GM23338 (cell line): ENCODE measurements around the gene HAGH. TPM values are rescaled to one million over a fixed set of nuclear protein-coding genes. Genes with fewer than 3 reads are reported as not detected.

Source experiments
- ATAC-seq: fragments of 200-7000 bp; cut with Tn5 transposase; 3 replicates; pipeline ENCODE4 v1.9.1; 2020
- DNase-seq: peaks from one replicate; pipeline ENCODE4 v3.0.0-alpha.2; 2015; ENCODE audit warnings: low spot score
- H2AFZ ChIP-seq: fragments of 200-600 bp; sonication (generic); 2 replicates; pipeline ENCODE4 v1.8.0; 2016; ENCODE audit warnings: antibody characterized with exemption, mild to moderate bottlenecking, moderate library complexity
- H3F3A ChIP-seq: fragments of 200-600 bp; sonication (generic); replicated peaks from 2 replicates; pipeline ENCODE4 v1.8.0; 2017; ENCODE audit warnings: antibody characterized with exemption, mixed run types, low read depth
- H3K27ac ChIP-seq: fragments of 200-600 bp; sonication (generic); 2 replicates; pipeline ENCODE4 v1.6.1; 2016; ENCODE audit warnings: low read depth
- H3K27me3 ChIP-seq: fragments of 200-600 bp; sonication (generic); 2 replicates; pipeline ENCODE4 v1.8.0; 2016; ENCODE audit warnings: mild to moderate bottlenecking, mixed run types, moderate library complexity; ENCODE audit not compliant: insufficient read depth
- H3K36me3 ChIP-seq: fragments of 200-600 bp; sonication (generic); 2 replicates; pipeline ENCODE4 v1.8.0; 2016; ENCODE audit warnings: mild to moderate bottlenecking; ENCODE audit not compliant: insufficient read depth
- H3K4me1 ChIP-seq: fragments of 200-600 bp; sonication (generic); 2 replicates; pipeline ENCODE4 v1.8.0; 2016; ENCODE audit warnings: mild to moderate bottlenecking, moderate library complexity; ENCODE audit not compliant: insufficient read depth
- H3K4me2 ChIP-seq: fragments of 200-600 bp; sonication (generic); 2 replicates; pipeline ENCODE4 v1.7.1; 2017; ENCODE audit warnings: mixed run types
- H3K4me3 ChIP-seq: fragments of 200-600 bp; sonication (generic); 2 replicates; pipeline ENCODE4 v1.6.1; 2016; ENCODE audit warnings: mixed run types
- H3K79me2 ChIP-seq: fragments of 200-600 bp; sonication (generic); replicated peaks from 2 replicates; pipeline ENCODE4 v1.8.0; 2017; ENCODE audit warnings: mild to moderate bottlenecking; ENCODE audit not compliant: insufficient read depth
- H3K9me2 ChIP-seq: fragments of 200-600 bp; sonication (generic); 2 replicates; pipeline ENCODE4 v1.8.0; 2017; ENCODE audit not compliant: insufficient read depth
- H4K20me1 ChIP-seq: fragments of 200-600 bp; sonication (generic); replicated peaks from 2 replicates; pipeline ENCODE4 v1.8.0; 2017; ENCODE audit warnings: mild to moderate bottlenecking; ENCODE audit not compliant: insufficient read depth
- H3K27ac Mint-ChIP-seq: 2 replicates; pipeline ENCODE4 v1.8.0; 2020; ENCODE audit warnings: inconsistent platforms, mild to moderate bottlenecking, moderate library complexity, mixed read lengths
- H3K27me3 Mint-ChIP-seq: 3 replicates; pipeline ENCODE4 v1.8.0; 2022; ENCODE audit warnings: low read depth, mild to moderate bottlenecking, moderate library complexity, mixed read lengths, inconsistent platforms; ENCODE audit not compliant: insufficient read depth, poor library complexity
- H3K36me3 Mint-ChIP-seq: 3 replicates; pipeline ENCODE4 v1.8.0; 2021; ENCODE audit warnings: low read depth, mild to moderate bottlenecking, inconsistent platforms, moderate library complexity, mixed read lengths
- H3K4me1 Mint-ChIP-seq: 3 replicates; pipeline ENCODE4 v1.8.0; 2020; ENCODE audit warnings: mild to moderate bottlenecking, inconsistent platforms, mixed read lengths
- H3K4me3 Mint-ChIP-seq: 3 replicates; pipeline ENCODE4 v1.8.0; 2021; ENCODE audit warnings: moderate library complexity, mild to moderate bottlenecking, inconsistent platforms, mixed read lengths
- H3K9me3 Mint-ChIP-seq: 3 replicates; pipeline ENCODE4 v1.8.0; 2020; ENCODE audit warnings: moderate library complexity, mild to moderate bottlenecking, inconsistent platforms, mixed read lengths
- CREB1 ChIP-seq: fragments of 250-450 bp; sonication (Bioruptor Pico); IDR thresholded peaks from 2 replicates; pipeline ENCODE4 v1.5.0; 2020; ENCODE audit warnings: low read depth, mild to moderate bottlenecking, moderate library complexity
- CTCF ChIP-seq, 2 experiments: fragments of 200-600 bp in 1 of 2; sonication (generic) in 1 of 2; conservative IDR thresholded peaks; 2 replicates each; pipeline versions ENCODE4 v1.5.1 to v1.6.1; 2016 to 2017; ENCODE audit warnings: antibody characterized with exemption in 2 of 2, low read depth in 2 of 2, mild to moderate bottlenecking in 2 of 2, moderate library complexity in 1 of 2
- EZH2 ChIP-seq: fragments of 200-600 bp; sonication (generic); IDR thresholded peaks from one replicate; pipeline ENCODE4 v1.8.0; 2017; ENCODE audit warnings: antibody characterized with exemption, mild to moderate bottlenecking, low read depth; ENCODE audit not compliant: unreplicated experiment
- EZH2phosphoT487 ChIP-seq: fragments of 200-600 bp; sonication (generic); IDR thresholded peaks from one replicate; pipeline ENCODE4 v1.8.1; 2018; ENCODE audit warnings: antibody characterized with exemption; ENCODE audit not compliant: unreplicated experiment
- NANOG ChIP-seq: IDR thresholded peaks from 2 replicates; pipeline ENCODE4 v1.6.1; 2016; ENCODE audit warnings: antibody characterized with exemption, borderline replicate concordance
- POLR2AphosphoS5 ChIP-seq: IDR thresholded peaks from 2 replicates; pipeline ENCODE4 v1.6.1; 2016; ENCODE audit warnings: antibody characterized with exemption, low read depth
- REST ChIP-seq: IDR thresholded peaks from one replicate; pipeline ENCODE4 v1.6.1; 2018; ENCODE audit warnings: antibody characterized with exemption; ENCODE audit not compliant: unreplicated experiment
- STAT1 ChIP-seq: IDR thresholded peaks from one replicate; pipeline ENCODE4 v1.6.1; 2016; ENCODE audit warnings: antibody characterized with exemption; ENCODE audit not compliant: unreplicated experiment
- ZNF114 ChIP-seq: fragments of 250-450 bp; sonication (Bioruptor Pico); IDR thresholded peaks from 2 replicates; pipeline ENCODE4 v1.5.0; 2020; ENCODE audit warnings: mild to moderate bottlenecking, moderate library complexity
- ZNF331 ChIP-seq: fragments of 250-450 bp; sonication (Bioruptor Pico); IDR thresholded peaks from 2 replicates; pipeline ENCODE4 v1.5.0; 2020; ENCODE audit warnings: low read depth, mild to moderate bottlenecking, moderate library complexity
- polyA plus RNA-seq: library from polyadenylated mRNA; unstranded; fragments of >200 nt; fragmentation: Nextera tagmentation; extraction: Ambion mirVana; gene quantifications from 2 replicates; pipeline ENCODE4 v1.2.1, GENCODE V29; 2016
- total RNA-seq: library from RNA; depleted of rRNA; stranded (reverse); fragments of >200 nt; shearing (Covaris generic); gene quantifications from 2 replicates; pipeline ENCODE4 v1.2.3, GENCODE V29; 2014
- TF ChIP-seq, protein P1 (sequence below): IDR thresholded peaks from 2 replicates; pipeline ENCODE4 v1.6.1; 2016; ENCODE audit warnings: antibody characterized with exemption

The HAGH gene
- total and polyA plus RNA-seq, 2 experiments from 2014 or later, result 24.7 to 28.9 TPM

GRCh38 chr16:1828645-1829410 lies 2.2 kb upstream of the HAGH start (continued):
- TF ChIP-seq ZNF114 (CRISPR knock-in tag), result no peak
- no peak for TF ChIP-seq EZH2
- TF ChIP-seq ZNF331 (CRISPR knock-in tag), result no peak
- no peak for TF ChIP-seq EZH2phosphoT487
- TF ChIP-seq POLR2AphosphoS5, result no peak

DNA sequence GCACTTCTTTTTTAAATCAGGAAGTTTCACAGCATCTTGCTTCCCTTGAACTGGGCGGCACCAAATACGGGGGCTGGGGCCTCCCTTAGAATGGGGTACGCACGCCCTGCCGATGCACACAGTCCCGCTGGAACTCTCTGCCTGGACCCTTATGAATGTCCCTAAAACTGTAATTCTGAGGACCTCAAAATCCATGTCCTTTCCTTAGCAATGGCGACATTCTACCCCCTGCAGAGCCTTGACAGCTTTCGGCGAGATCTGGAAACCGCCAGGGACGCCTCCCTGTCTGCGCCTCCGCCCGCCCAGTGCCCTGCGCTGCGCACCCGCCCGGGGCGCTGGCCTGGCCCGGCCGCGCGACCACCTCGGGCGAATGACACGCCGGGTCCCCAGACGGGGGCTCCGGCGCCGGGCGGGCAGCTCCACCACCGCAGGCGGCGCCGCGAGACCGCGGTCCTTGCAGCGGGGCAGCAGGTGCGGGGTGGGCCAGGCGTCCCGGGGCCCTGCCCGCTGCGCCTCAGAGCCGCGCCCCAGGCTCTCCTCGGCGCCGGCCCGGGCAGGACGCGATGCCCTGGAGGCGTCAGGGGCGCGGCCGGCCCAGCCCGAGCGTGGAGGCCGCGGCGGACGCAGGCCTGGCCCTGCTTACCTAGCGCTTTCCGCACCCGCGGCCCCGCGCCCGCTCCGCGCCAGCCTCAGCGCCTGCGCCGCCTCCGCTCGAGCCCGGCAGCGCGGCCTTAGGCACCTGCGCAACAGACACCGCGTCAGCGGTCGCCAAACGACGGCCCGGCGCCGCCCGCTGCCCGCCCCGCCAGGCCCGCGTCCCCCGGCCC lies 548 bp downstream of the HAGH start:
- H2AFZ ChIP-seq, result peak overlapping the region; percentile 14; the same call in 1 of the 2 replicates
- Mint-ChIP-seq H3K9me3 (peaks cover 3% of the 10 kb centered on the region; the same call in 1 of the 3 replicates), H3K4me1 (peaks cover 9% of the 10 kb centered on the region), H3K4me3 (peak overlapping the region; percentile 73), H3K27me3 (peaks cover 19% of the 10 kb centered on the region), H3K36me3 (peaks cover 2% of the 10 kb centered on the region; the same call in 1 of the 3 replicates), H3K27ac (no peak overlapping the region)
- DNase-seq (peak; percentile 76), ATAC-seq (peak; percentile 31)
- H3K79me2 ChIP-seq, result peaks cover 25% of the 10 kb centered on the region
- no peaks in the 10 kb centered on the region; the same call in 1 of the 2 replicates for H4K20me1 ChIP-seq
- peak overlapping the region; percentile 85 for H3K4me2 ChIP-seq
- H3K27ac ChIP-seq, result no peak overlapping the region
- 0 out of 2 replicates have a peak, but pooled peaks cover 6% of the 10 kb centered on the region for H3F3A ChIP-seq
- no peaks in the 10 kb centered on the region for H3K9me2 ChIP-seq
- H3K4me3 ChIP-seq, result peak overlapping the region; percentile 65
- no peaks in the 10 kb centered on the region for H3K27me3 ChIP-seq
- H3K36me3 ChIP-seq, result no peaks in the 10 kb centered on the region
- H3K4me1 ChIP-seq, result peaks cover 17% of the 10 kb centered on the region
- TF ChIP-seq REST (no peak), ZNF331 (CRISPR knock-in tag) (no peak), EZH2phosphoT487 (no peak), ZNF114 (CRISPR knock-in tag) (no peak), EZH2 (no peak), CTCF (conservative IDR thresholded peaks at IDR 0.05; ENCODE audit: low read depth in 2 of 2) (no peak), CREB1 (CRISPR knock-in tag) (no peak), NANOG (no peak), POLR2AphosphoS5 (no peak), STAT1 (no peak)
- TF ChIP-seq, protein P1, sequence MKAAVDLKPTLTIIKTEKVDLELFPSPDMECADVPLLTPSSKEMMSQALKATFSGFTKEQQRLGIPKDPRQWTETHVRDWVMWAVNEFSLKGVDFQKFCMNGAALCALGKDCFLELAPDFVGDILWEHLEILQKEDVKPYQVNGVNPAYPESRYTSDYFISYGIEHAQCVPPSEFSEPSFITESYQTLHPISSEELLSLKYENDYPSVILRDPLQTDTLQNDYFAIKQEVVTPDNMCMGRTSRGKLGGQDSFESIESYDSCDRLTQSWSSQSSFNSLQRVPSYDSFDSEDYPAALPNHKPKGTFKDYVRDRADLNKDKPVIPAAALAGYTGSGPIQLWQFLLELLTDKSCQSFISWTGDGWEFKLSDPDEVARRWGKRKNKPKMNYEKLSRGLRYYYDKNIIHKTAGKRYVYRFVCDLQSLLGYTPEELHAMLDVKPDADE, result no peak
